GM19372 (cell line): ENCODE results near the gene HIKESHI.

Experiments
- ATAC-seq: cut with Tn5 transposase; IDR thresholded peaks from one replicate; pipeline ENCODE4 v1.9.1; 2021; ENCODE audit warnings: mild to moderate bottlenecking, low read depth, moderate library complexity; ENCODE audit not compliant: unreplicated experiment

HIKESHI gene

DNA sequence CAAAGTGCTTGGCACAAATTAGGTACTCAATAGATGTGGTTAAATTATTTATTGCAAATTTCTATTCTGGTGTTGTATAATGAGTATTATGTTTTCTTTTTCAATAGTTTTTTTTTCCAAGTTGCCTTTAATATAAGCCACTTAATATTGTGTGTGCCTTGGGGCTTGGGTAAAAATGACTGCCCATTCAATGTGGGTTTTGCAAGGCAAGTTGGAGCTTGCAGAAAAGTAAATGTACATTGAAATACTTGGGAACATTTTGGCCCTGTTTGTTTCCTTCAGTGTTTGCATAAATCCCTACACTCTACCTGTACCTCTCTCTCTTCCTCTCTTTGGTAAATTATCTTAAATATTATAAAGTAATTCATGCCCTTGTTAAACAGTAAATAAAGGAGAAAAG, 70.5 kb downstream of the HIKESHI start:
- no peak for ATAC-seq

DNA sequence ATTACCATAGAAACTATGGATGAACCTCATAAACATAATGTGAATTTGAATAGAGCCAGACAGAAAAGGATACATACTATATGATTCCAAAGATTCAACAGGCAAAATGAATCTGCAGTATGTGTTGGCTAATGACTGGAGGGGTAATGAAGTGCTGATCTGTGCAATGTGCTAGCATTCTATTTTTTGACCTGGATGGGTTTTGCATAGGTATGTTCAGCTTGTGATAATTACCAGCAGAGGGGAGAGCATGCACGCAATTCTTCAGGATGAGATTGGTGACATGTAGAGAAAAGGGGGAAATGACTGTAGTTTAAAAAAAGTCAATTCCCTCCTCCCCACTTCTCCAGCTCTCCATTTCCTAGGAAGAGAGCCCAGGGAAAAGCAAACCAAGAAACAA, 72.0 kb downstream of the HIKESHI start:
- ATAC-seq = no peak

DNA sequence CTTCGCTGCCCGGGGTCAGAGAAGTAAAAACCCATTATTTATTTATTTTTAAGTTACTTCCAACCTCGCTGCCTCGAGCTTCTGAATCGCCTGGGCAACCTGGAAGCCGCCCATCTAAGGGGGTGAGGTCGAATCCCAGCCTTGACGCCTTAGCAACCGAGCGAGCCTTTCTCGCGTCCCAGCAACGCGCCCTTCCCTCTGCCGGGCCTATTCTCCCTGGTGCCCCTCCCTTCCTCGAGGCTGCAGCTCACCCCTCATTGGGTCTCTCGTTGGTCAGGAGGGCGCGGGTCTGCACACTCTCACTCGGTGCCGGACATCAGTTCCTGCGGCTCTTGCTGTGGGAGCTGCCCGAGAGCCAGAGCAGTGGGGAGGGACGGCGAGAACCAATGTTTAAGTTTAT, 72.5 kb downstream of the HIKESHI start, which contains the start of gene CCDC81:
CCDC81 (plus strand) TSS at position 302 of the 400 bp plus-strand sequence. CDS start 277 bp downstream, outside the sequence.
- ATAC-seq = no peak

DNA sequence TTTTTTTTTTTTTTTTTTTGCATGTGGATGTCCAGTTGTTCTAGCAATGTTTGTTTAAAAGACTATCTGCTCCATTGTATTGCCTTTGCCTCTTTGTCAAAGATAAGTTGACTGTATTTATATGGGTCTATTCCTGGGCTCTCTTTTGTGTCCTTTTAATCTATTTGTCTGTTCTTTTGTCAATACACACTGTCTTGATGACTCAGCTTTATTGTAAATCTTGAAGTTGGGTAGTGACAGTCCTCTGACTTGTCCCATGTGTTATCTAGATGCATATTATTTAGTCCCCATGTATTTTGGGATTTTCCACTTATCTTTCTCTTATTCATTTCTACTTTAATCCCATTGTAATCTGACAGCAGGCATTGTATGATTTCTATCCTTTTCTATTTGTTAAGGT, 75.9 kb downstream of the HIKESHI start:
- no peak for ATAC-seq

DNA sequence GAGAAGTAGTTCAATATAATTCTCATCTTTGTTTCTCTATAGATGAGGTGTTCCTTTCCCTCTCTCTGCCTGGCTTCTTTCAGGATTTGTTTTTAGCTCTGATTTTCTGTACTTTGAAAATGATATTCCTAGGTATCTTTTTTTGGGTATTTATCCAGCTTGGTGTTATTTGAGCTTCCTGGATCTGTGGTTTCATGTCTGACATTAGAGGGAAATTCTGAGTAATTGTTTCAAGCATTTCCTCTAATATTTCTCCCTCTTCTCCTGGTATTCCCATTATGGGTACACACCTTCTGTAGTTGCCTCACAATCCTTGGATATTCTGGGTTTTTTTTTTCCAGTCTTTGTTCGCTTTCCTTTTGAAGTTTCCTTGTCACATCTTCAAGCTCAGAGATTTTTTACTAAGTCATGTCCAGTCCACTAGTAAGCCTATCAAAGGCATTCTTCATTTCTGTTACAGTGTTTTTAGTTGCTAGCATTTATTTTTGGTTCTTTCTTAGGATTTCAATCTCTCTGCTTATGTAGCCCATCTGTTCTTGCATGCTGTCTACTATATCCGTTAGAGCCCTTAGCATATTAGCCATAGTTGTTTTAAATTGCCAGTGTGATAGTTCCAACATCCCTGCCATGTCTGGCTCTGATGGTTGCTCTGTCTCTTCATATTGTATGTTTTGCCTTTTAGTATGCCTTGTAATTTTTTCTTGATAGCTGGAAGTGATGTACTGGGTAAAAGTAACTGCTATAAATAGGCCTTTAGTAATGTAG, 78.4 kb downstream of the HIKESHI start:
- no peak for ATAC-seq

DNA sequence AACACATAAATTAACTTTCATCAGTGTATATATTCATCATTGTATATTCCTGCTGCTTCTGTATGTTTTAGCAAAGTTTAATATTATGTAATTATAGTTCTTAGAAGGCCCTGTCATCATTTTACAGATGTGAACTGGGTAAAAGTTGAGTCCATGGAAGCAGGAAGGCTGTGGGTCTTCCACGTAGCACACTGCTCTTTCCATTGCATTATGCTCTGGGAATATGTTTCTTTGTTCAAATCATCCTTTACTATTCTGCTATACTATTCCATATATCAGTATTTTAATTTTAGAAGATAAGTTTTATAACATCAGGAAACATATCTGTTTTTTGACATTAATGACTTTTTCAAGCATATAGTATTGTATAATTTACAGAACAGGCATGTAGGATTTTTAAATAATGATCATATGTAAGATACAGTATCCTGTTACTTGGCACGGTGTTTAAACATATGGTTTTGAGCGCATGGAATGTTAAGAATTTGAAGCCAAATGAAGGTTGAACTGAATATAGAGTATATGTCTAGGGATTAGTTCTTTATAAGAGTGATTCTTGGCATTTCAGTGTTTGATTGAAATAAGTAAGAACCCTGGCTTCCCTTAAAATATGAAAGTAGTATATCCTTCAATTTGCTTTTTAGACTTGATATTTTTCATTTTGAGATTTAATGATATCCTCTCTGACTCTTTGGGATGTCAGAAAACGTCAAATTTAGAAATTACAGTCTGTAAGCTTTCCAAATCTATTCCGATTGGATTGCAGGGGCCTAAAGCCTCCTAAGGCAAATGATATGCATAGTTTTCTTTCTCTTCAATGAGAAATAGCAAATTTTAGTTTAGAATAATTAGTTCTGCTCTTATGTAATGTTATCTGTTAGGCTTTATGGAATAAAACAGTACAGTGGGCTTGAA, 81.3 kb downstream of the HIKESHI start:
- no peak for ATAC-seq

DNA sequence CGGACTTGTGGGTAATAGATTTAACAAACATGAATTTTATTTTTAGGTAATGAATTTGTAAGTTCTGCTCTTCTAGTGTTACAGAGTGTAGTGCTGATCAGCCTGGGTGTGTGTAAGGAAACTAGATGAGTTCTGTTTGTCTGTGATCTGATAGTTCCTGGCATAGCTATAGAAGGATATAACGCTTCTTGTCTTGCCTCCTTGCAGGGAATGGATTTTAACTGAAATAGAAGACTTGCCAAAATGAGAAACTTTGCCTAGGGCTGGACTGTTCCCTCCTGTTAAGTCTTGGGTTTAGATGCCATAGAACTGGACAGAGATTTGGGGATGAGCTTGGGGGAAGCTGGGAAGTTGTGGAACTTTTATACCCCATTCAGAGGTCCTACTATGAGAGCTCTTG, 84.2 kb downstream of the HIKESHI start:
- ATAC-seq = no peak

DNA sequence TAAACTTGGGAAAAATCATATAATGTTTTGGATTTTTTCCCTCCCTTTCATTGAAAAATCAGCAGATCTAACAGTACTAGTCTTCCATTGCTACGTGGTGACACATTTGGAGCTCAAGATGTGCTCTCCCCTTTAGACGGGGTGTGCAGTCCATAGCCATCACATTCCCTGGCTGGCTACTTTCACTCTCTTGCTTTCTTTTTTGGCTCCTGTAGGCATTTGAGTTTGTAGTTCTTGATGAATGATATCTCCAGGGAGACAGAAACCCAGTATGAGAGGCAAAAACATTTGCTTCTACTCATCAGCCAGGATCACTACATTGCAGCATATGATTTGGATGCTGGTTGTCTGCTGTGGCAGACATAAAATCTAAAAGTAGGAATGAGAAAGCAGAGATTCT, 84.7 kb downstream of the HIKESHI start:
- no peak for ATAC-seq

DNA sequence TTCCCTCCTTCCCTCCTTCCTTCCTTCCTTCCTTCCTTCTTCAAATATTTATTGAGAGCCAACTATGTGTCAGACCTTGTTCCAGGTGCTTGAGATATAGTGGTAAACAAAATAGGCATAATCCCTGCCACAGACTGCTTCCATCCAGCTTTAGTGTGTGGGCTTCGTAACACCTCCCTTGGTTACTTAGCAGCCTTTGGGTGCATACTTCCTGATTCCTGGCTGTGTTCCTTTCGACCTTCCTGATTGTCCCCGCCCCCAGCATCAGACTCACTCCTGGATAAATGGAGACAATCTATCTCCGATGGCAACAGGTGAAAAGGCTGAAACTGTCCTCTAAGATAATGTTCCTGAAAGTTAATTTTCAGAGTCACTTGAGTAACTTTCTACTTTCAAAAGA, 86.2 kb downstream of the HIKESHI start:
- no peak for ATAC-seq

DNA sequence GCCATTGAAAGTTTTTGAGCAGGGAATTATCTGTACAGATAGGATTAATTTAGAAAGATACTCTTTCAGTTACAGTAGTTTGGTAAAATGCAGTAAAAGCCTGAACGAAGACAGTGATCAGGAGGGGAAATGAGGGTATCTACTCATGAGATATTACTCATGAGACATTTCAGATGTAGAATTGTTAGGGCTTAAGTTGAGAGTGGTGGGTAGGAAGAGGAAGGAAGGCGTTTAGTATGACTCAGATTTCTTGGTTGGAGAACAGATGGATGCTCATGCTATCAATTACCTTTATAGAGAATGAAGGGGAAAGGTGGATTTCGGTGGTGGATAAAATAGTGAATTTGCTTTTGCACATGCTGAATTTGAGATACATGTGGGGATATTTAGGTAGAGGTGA, 88.4 kb downstream of the HIKESHI start:
- ATAC-seq = no peak

DNA sequence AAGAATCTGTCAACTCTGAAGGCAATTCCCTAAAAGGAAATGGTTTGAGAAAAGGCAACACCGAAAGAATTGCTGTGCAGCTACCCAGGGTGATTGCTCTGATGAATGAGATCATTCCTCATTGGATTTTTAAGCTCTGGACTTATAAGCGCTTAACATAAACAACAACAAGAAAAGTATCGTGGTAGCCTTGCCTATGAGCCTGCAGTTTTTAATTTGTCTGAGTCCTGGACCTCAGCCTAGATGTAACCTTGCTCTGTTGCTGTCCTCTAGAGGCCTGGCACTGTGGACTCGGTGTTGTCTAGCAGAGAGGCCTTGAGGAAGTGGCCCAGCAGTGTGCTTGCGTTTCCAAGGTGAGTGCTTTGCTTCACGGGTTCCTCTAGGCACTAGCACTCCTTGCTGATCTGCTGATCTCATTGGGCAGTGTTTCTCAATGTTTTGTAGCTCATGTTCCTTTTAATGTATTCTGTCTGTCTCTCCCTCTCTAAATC, 93.1 kb downstream of the HIKESHI start:
- no peak for ATAC-seq
